GM18868 (cell line): ENCODE data around the gene FGFRL1.

Experiments
- ATAC-seq: cut with Tn5 transposase; IDR thresholded peaks from one replicate; pipeline ENCODE4 v1.9.1; 2021; ENCODE audit warnings: mild to moderate bottlenecking, moderate library complexity; ENCODE audit not compliant: unreplicated experiment

Gene FGFRL1

GRCh38 chr4:1021386-1022050 lies 10.1 kb downstream of the FGFRL1 start:
- peak; percentile 38 for ATAC-seq

GRCh38 chr4:1022051-1022738 lies 10.8 kb downstream of the FGFRL1 start:
- no peak for ATAC-seq

GRCh38 chr4:1022739-1023066 lies 11.3 kb downstream of the FGFRL1 start:
- ATAC-seq, result no peak

- no peak for ATAC-seq
Measured at GRCh38 chr4:1023075-1023640, 11.7 kb downstream of the FGFRL1 start.

GRCh38 chr4:1023895-1024740 lies 12.7 kb downstream of the FGFRL1 start:
- ATAC-seq, result no peak

- no peak for ATAC-seq
Measured at GRCh38 chr4:1024882-1025545, 13.6 kb downstream of the FGFRL1 start.

- peak; percentile 91 for ATAC-seq
Measured at GRCh38 chr4:1026115-1026514, 14.7 kb downstream of the FGFRL1 start.

- no peak for ATAC-seq
Measured at GRCh38 chr4:1027219-1027914, 15.9 kb downstream of the FGFRL1 start.

- ATAC-seq, result no peak
Measured at GRCh38 chr4:1027915-1028238, 16.5 kb downstream of the FGFRL1 start.

GRCh38 chr4:1028574-1029220 lies 17.3 kb downstream of the FGFRL1 start:
- no peak for ATAC-seq

- no peak for ATAC-seq
Measured at GRCh38 chr4:1029529-1029928, 18.1 kb downstream of the FGFRL1 start.

- no peak for ATAC-seq
Measured at GRCh38 chr4:1030031-1030430, 18.6 kb downstream of the FGFRL1 start.

GRCh38 chr4:1030559-1030958 lies 19.1 kb downstream of the FGFRL1 start:
- no peak for ATAC-seq

- no peak for ATAC-seq
Measured at GRCh38 chr4:1031346-1031745, 19.9 kb downstream of the FGFRL1 start.

- ATAC-seq, result no peak
Measured at GRCh38 chr4:1031956-1032795, 20.8 kb downstream of the FGFRL1 start.

- ATAC-seq, result no peak
Measured at GRCh38 chr4:1032861-1033260, 21.4 kb downstream of the FGFRL1 start.

- ATAC-seq, result no peak
Measured at GRCh38 chr4:1033840-1034551, 22.6 kb downstream of the FGFRL1 start.

- no peak for ATAC-seq
Measured at GRCh38 chr4:1035510-1035909, 24.1 kb downstream of the FGFRL1 start.

- no peak for ATAC-seq
Measured at GRCh38 chr4:1036095-1036494, 24.7 kb downstream of the FGFRL1 start.
